K562 (cell line): ENCODE results near the gene VDR.

Source experiments
- CBFB ChIP-seq: sonication (generic); formaldehyde crosslinking; IDR thresholded peaks from 2 replicates; pipeline ENCODE4 v1.4.0; 2020; ENCODE audit warnings: mild to moderate bottlenecking, missing genetic modification reagents
- EZH2 ChIP-seq: IDR thresholded peaks from 2 replicates; pipeline ENCODE4 v1.6.1; 2012; ENCODE audit warnings: low read depth, mild to moderate bottlenecking, inconsistent platforms, low read length, borderline replicate concordance
- GTF2F1 ChIP-seq: IDR thresholded peaks from 2 replicates; pipeline ENCODE4 v1.6.1; 2011; ENCODE audit warnings: low read depth, low read length, improper control_type of control experiment
- HDAC3 ChIP-seq: fragments of 450-650 bp; IDR thresholded peaks from 2 replicates; pipeline ENCODE4 v1.6.1; 2018; ENCODE audit warnings: borderline replicate concordance, mild to moderate bottlenecking, moderate library complexity; ENCODE audit not compliant: partially characterized antibody
- TF ChIP-seq, protein P1 (sequence below): fragments of 150-350 bp; IDR thresholded peaks from 2 replicates; pipeline ENCODE4 v1.6.1; 2014; ENCODE audit warnings: low read depth, mild to moderate bottlenecking, low read length, borderline replicate concordance

DNA sequence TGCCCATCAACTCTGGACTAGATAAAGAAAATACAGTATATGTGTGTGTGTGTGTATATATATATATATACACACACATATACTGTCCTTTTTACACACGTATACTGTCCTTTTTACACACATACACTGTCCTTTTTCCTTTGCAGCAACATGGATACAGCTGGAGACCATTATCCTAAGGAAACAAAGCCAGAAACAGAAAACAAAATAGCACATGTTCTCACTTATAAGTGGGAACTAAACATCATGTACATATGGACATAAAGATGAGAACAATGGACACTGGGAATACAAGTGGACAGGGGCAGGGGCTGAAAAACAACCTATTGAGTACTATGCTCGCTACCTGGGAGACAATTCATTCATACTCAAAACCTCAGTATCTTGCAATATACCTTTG is 23.7 kb downstream of the VDR start:
- no peak for TF ChIP-seq CBFB (CRISPR knock-in tag)
- no peak for TF ChIP-seq HDAC3
- TF ChIP-seq, protein P1, sequence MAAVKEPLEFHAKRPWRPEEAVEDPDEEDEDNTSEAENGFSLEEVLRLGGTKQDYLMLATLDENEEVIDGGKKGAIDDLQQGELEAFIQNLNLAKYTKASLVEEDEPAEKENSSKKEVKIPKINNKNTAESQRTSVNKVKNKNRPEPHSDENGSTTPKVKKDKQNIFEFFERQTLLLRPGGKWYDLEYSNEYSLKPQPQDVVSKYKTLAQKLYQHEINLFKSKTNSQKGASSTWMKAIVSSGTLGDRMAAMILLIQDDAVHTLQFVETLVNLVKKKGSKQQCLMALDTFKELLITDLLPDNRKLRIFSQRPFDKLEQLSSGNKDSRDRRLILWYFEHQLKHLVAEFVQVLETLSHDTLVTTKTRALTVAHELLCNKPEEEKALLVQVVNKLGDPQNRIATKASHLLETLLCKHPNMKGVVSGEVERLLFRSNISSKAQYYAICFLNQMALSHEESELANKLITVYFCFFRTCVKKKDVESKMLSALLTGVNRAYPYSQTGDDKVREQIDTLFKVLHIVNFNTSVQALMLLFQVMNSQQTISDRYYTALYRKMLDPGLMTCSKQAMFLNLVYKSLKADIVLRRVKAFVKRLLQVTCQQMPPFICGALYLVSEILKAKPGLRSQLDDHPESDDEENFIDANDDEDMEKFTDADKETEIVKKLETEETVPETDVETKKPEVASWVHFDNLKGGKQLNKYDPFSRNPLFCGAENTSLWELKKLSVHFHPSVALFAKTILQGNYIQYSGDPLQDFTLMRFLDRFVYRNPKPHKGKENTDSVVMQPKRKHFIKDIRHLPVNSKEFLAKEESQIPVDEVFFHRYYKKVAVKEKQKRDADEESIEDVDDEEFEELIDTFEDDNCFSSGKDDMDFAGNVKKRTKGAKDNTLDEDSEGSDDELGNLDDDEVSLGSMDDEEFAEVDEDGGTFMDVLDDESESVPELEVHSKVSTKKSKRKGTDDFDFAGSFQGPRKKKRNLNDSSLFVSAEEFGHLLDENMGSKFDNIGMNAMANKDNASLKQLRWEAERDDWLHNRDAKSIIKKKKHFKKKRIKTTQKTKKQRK: no peak
- TF ChIP-seq GTF2F1: no peak
- TF ChIP-seq EZH2: no peak
